H1 (cell line): Measurements from ENCODE around the gene TSPEAR.

Source experiments
- ZNF274 ChIP-seq: IDR thresholded peaks from 2 replicates; pipeline ENCODE4 v1.7.0; 2012; ENCODE audit warnings: low read length, borderline replicate concordance; ENCODE audit errors: extremely low read depth
- TF ChIP-seq, protein P1 (sequence below), 3 experiments: IDR thresholded peaks; 1 replicate in 2 of 3; 2 replicates in 1 of 3; pipeline versions ENCODE4 v1.5.1 to v1.6.1; 2011; ENCODE audit warnings: low read length in 3 of 3, mild to moderate bottlenecking in 3 of 3, inconsistent platforms in 2 of 3, low read depth in 1 of 3, moderate library complexity in 1 of 3; ENCODE audit not compliant: insufficient read depth in 1 of 3; ENCODE audit errors: control extremely low read depth in 1 of 3

- no peak for TF ChIP-seq ZNF274
- TF ChIP-seq, protein P1, sequence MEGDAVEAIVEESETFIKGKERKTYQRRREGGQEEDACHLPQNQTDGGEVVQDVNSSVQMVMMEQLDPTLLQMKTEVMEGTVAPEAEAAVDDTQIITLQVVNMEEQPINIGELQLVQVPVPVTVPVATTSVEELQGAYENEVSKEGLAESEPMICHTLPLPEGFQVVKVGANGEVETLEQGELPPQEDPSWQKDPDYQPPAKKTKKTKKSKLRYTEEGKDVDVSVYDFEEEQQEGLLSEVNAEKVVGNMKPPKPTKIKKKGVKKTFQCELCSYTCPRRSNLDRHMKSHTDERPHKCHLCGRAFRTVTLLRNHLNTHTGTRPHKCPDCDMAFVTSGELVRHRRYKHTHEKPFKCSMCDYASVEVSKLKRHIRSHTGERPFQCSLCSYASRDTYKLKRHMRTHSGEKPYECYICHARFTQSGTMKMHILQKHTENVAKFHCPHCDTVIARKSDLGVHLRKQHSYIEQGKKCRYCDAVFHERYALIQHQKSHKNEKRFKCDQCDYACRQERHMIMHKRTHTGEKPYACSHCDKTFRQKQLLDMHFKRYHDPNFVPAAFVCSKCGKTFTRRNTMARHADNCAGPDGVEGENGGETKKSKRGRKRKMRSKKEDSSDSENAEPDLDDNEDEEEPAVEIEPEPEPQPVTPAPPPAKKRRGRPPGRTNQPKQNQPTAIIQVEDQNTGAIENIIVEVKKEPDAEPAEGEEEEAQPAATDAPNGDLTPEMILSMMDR (IDR thresholded peaks at IDR 0.05; ENCODE audit: control extremely low read depth in 1 of 3, insufficient read depth in 1 of 3, low read depth in 1 of 3, low read length in 3 of 3) = no peak
Measured at GRCh38 chr21:44464351-44464750, 247.0 kb downstream of the TSPEAR start.
